K562 (cell line): ENCODE measurements around the gene ZNF292. TPM values are rescaled to one million over a fixed set of nuclear protein-coding genes. Genes with fewer than 3 reads are reported as not detected.

Source experiments
- ATAC-seq: fragments of 200-7000 bp; cut with Tn5 transposase; 3 replicates; pipeline ENCODE4 v1.9.1; 2020; ENCODE audit warnings: moderate library complexity
- BruUV-seq: library from RNA; stranded (reverse); fragments of 400-500 nt; replicated peaks from 2 replicates; lab custom pipeline; 2021; lab: Mats Ljungman, UMichigan
- CTCF ChIA-PET: fragments of 300-600 bp; formaldehyde crosslinking; extraction: SDS; loops from one replicate; lab custom pipeline; 2021; ENCODE audit warnings: low intra/inter-chr PET ratio; lab: Yijun Ruan, JAX
- POLR2A ChIA-PET: fragments of 300-600, 350-650 bp; sonication (Branson Sonifier 250); formaldehyde crosslinking; extraction: SDS; loops from one replicate; lab custom pipeline; 2021; ENCODE audit warnings: antibody characterized with exemption, inconsistent platforms; lab: Yijun Ruan, JAX
- DNase-seq, 4 experiments: peaks; one replicate each; pipeline versions ENCODE4 v3.0.0 to v3.0.0-alpha.2; 2011 to 2018; ENCODE audit warnings: low spot score in 3 of 4, mixed read lengths in 3 of 4; ENCODE audit errors: extremely low read depth in 1 of 4
- FAIRE-seq: peaks from 2 replicates; lab custom pipeline; 2011; peaks lifted over from hg19 to GRCh38; lab: Jason Lieb, UNC
- H2AFZ ChIP-seq: 2 replicates; pipeline ENCODE4 v1.6.0; 2011; ENCODE audit warnings: low read depth, low read length, control low read depth, inconsistent platforms
- H3K27ac ChIP-seq: fragments of 200-600 bp; 3 replicates; pipeline ENCODE4 v1.8.0; 2011; ENCODE audit warnings: low read depth, mild to moderate bottlenecking, control low read depth, inconsistent platforms, low read length, moderate library complexity, mixed read lengths; ENCODE audit errors: extremely low read depth
- H3K27me3 ChIP-seq, 2 experiments: fragments of 300-600 bp in 1 of 2; 2 replicates in 1 of 2; 3 replicates in 1 of 2; pipeline versions ENCODE4 v1.6.0 to v1.8.0; 2011; ENCODE audit warnings: inconsistent platforms in 2 of 2, low read length in 2 of 2, mild to moderate bottlenecking in 1 of 2, mixed read lengths in 1 of 2, moderate library complexity in 1 of 2; ENCODE audit not compliant: control insufficient read depth in 2 of 2, insufficient read depth in 2 of 2
- H3K36me3 ChIP-seq: fragments of 300-600 bp; 3 replicates; pipeline ENCODE4 v1.8.0; 2011; ENCODE audit warnings: mild to moderate bottlenecking, low read length, inconsistent platforms; ENCODE audit not compliant: control insufficient read depth, insufficient read depth
- H3K4me1 ChIP-seq, 2 experiments: fragments of 200-600 bp in 1 of 2; replicated peaks in 1 of 2; 2 replicates in 1 of 2; 3 replicates in 1 of 2; pipeline versions ENCODE4 v1.5.1 to v1.8.0; 2011; ENCODE audit warnings: inconsistent platforms in 2 of 2, low read length in 2 of 2, mild to moderate bottlenecking in 1 of 2, mixed read lengths in 1 of 2, moderate library complexity in 1 of 2; ENCODE audit not compliant: control insufficient read depth in 2 of 2, insufficient read depth in 2 of 2
- H3K4me2 ChIP-seq: 2 replicates; pipeline ENCODE4 v1.6.1; 2011; ENCODE audit warnings: low read length, control low read depth, inconsistent platforms, mixed read lengths; ENCODE audit not compliant: insufficient read depth
- H3K4me3 ChIP-seq: fragments of 200-600 bp; sonication (generic), shearing (Covaris generic); 2 replicates; pipeline ENCODE4 v1.5.1; 2016; ENCODE audit warnings: control low read depth, inconsistent platforms
- H3K79me2 ChIP-seq: fragments of 200-600 bp; 3 replicates; pipeline ENCODE4 v1.8.0; 2011; ENCODE audit warnings: low read length, inconsistent platforms; ENCODE audit not compliant: control insufficient read depth, insufficient read depth
- H3K9ac ChIP-seq, 2 experiments: 2 replicates each; pipeline versions ENCODE4 v1.6.0 to v1.6.1; 2011; ENCODE audit warnings: low read depth in 2 of 2, low read length in 2 of 2, control low read depth in 1 of 2, inconsistent platforms in 1 of 2, mild to moderate bottlenecking in 1 of 2, mixed read lengths in 1 of 2; ENCODE audit not compliant: insufficient read depth in 1 of 2
- H3K9me1 ChIP-seq: one replicate; pipeline ENCODE4 v1.6.0; 2011; ENCODE audit warnings: inconsistent platforms, mild to moderate bottlenecking, low read length, moderate library complexity; ENCODE audit not compliant: control insufficient read depth, insufficient read depth
- H3K9me3 ChIP-seq: replicated peaks from 2 replicates; pipeline ENCODE4 v1.5.1; 2011; ENCODE audit warnings: low read depth, low read length, inconsistent platforms; ENCODE audit not compliant: control insufficient read depth, insufficient read depth
- H4K20me1 ChIP-seq: replicated peaks from 2 replicates; pipeline ENCODE4 v1.6.1; 2011; ENCODE audit warnings: low read length, inconsistent platforms, mixed read lengths; ENCODE audit not compliant: control insufficient read depth, insufficient read depth
- ASH1L ChIP-seq: fragments of 450-650 bp; IDR thresholded peaks from 2 replicates; pipeline ENCODE4 v1.6.1; 2018; ENCODE audit warnings: borderline replicate concordance, mild to moderate bottlenecking, low read depth; ENCODE audit not compliant: partially characterized antibody
- CBFA2T3 ChIP-seq: fragments of 450-650 bp; IDR thresholded peaks from 2 replicates; pipeline ENCODE4 v1.6.1; 2017
- NFYB ChIP-seq: IDR thresholded peaks from 2 replicates; pipeline ENCODE4 v1.6.1; 2011; ENCODE audit warnings: mild to moderate bottlenecking, moderate library complexity; ENCODE audit not compliant: insufficient read length; ENCODE audit errors: extremely low read depth
- RBM25 ChIP-seq: fragments of 200-400 bp; formaldehyde crosslinking; IDR thresholded peaks from 2 replicates; pipeline ENCODE4 v1.6.1; 2018; ENCODE audit warnings: low read length, low read depth, moderate library complexity; ENCODE audit not compliant: severe bottlenecking
- TSC22D4 ChIP-seq: fragments of 450-650 bp; IDR thresholded peaks from 2 replicates; pipeline ENCODE4 v1.6.1; 2016; ENCODE audit warnings: missing genetic modification characterization, missing biosample characterization, control low read depth
- ZNF699 ChIP-seq: fragments of 250-450 bp; sonication (Bioruptor Pico); IDR thresholded peaks from 2 replicates; pipeline ENCODE4 v1.8.0; 2021; ENCODE audit warnings: mild to moderate bottlenecking, moderate library complexity; ENCODE audit not compliant: insufficient replicate concordance
- in situ Hi-C: fragments of 300-500 bp; cut with MboI; formaldehyde crosslinking; loops from 4 replicates; pipeline ENCODE4 v1.15.0; 2018; ENCODE audit warnings: inconsistent platforms, mixed read lengths
- intact Hi-C: fragments of 100-400 bp; cut with micrococcal nuclease; formaldehyde crosslinking; loops from 2 replicates; pipeline ENCODE4 v1.14.2; 2022
- polyA plus RNA-seq, 8 experiments: library from polyadenylated mRNA; depleted of rRNA in 4 of 8; stranded (reverse) in 5 of 8; unstranded in 3 of 8; fragments of >200 nt; fragmentation: Nextera tagmentation in 2 of 8; fragmentation: Illumina TruSeq in 1 of 8; extraction: Ambion mirVana in 2 of 8; extraction: Trizol in 1 of 8; gene quantifications; 2 replicates each; pipeline versions ENCODE4 v1.2.1 to v1.2.3, GENCODE V29; 2011 to 2014; ENCODE audit warnings: inconsistent platforms in 1 of 8, missing spikeins in 1 of 8
- total RNA-seq, 7 experiments: library from RNA; depleted of rRNA in 6 of 7; stranded (reverse); fragments of >200 nt in 6 of 7; fragmentation: Illumina TruSeq in 2 of 7; extraction: Trizol in 2 of 7; gene quantifications; 2 replicates each; pipeline versions ENCODE4 v1.2.1 to v1.2.3, GENCODE V29; 2011 to 2021; ENCODE audit warnings: low replicate concordance in 1 of 7
- TF ChIP-seq, protein P1 (sequence below): fragments of 200-800 bp; sonication (Bioruptor generic); IDR thresholded peaks from 2 replicates; pipeline ENCODE4 v1.6.1; 2017; ENCODE audit warnings: missing genetic modification characterization, missing compliant biosample characterization
- TF ChIP-seq, protein P2 (sequence below): fragments of 150-350 bp; IDR thresholded peaks from 2 replicates; pipeline ENCODE4 v1.6.1; 2014; ENCODE audit warnings: low read depth, mild to moderate bottlenecking, low read length, borderline replicate concordance
- TF ChIP-seq, protein P3 (sequence below), 2 experiments: fragments of 450-650 bp; formaldehyde crosslinking in 1 of 2; IDR thresholded peaks; 2 replicates each; pipeline versions ENCODE4 v1.4.0 to v1.6.1; 2014 to 2020; ENCODE audit warnings: mild to moderate bottlenecking in 2 of 2, borderline replicate concordance in 1 of 2, low read depth in 1 of 2

Gene ZNF292
- total and polyA plus RNA-seq, 9 of the 15 experiments (the other 6 are each of a cell fraction or from before 2014, with no cell fraction given) = 4.4 to 17.1 (median 12.8) TPM

DNA sequence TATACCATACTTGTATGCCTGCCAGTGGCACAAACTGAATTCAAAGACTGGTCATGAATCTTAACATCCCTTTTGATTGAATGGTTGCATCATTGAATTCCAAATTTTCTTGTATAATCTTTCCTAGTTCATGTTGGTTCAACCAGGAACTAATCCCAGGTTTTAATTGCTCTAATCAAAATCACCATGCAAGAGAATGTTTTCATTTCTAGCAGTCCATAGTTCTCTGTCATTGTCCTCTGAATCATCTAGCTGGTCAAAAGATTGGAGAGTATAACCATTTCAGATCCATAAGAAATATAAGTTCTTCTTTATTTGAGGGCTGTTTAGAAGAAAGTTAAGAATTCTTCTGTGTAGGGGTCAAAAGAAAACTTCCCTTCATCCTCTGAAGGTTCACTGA lies 57.2 kb downstream of the ZNF292 start:
- BruUV-seq = no TSS peak
- Histone ChIP-seq H3K9ac (no peak overlapping the region), H3K4me2 (no peak overlapping the region), H3K9me3 (no peaks in the 10 kb centered on the region), H3K27me3 (no peaks in the 10 kb centered on the region), H3K4me3 (no peak overlapping the region), H3K4me1 (peaks cover 0 to 17% of the 10 kb centered on the region in 2 experiments; a peak in 2 of 5 replicates), H2AFZ (no peak overlapping the region), H4K20me1 (peaks cover 7% of the 10 kb centered on the region; the same call in 1 of the 2 replicates), H3K36me3 (peaks cover 24% of the 10 kb centered on the region; the same call in 2 of the 3 replicates), H3K9me1 (peaks cover 5% of the 10 kb centered on the region), H3K27ac (no peak overlapping the region), H3K79me2 (peaks cover 74% of the 10 kb centered on the region)
- FAIRE-seq (no peak), DNase-seq (no peak), ATAC-seq (no peak)
- in situ Hi-C loops = no loop called here
- intact Hi-C loops = no loop called here
- ChIA-PET CTCF (no interaction called here), POLR2A (interaction anchor here (0.7 kb wide), 1 partner anchor 12 kb away, joined by 4 read pairs; no protein-coding TSS in a partner anchor)
- TF ChIP-seq ASH1L = no peak
- no peak for TF ChIP-seq RBM25
- TF ChIP-seq ZNF699 (CRISPR knock-in tag) = no peak
- TF ChIP-seq NFYB = no peak
- TF ChIP-seq, protein P1, sequence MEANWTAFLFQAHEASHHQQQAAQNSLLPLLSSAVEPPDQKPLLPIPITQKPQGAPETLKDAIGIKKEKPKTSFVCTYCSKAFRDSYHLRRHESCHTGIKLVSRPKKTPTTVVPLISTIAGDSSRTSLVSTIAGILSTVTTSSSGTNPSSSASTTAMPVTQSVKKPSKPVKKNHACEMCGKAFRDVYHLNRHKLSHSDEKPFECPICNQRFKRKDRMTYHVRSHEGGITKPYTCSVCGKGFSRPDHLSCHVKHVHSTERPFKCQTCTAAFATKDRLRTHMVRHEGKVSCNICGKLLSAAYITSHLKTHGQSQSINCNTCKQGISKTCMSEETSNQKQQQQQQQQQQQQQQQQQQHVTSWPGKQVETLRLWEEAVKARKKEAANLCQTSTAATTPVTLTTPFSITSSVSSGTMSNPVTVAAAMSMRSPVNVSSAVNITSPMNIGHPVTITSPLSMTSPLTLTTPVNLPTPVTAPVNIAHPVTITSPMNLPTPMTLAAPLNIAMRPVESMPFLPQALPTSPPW (CRISPR knock-in tag) = no peak
- TF ChIP-seq, protein P2, sequence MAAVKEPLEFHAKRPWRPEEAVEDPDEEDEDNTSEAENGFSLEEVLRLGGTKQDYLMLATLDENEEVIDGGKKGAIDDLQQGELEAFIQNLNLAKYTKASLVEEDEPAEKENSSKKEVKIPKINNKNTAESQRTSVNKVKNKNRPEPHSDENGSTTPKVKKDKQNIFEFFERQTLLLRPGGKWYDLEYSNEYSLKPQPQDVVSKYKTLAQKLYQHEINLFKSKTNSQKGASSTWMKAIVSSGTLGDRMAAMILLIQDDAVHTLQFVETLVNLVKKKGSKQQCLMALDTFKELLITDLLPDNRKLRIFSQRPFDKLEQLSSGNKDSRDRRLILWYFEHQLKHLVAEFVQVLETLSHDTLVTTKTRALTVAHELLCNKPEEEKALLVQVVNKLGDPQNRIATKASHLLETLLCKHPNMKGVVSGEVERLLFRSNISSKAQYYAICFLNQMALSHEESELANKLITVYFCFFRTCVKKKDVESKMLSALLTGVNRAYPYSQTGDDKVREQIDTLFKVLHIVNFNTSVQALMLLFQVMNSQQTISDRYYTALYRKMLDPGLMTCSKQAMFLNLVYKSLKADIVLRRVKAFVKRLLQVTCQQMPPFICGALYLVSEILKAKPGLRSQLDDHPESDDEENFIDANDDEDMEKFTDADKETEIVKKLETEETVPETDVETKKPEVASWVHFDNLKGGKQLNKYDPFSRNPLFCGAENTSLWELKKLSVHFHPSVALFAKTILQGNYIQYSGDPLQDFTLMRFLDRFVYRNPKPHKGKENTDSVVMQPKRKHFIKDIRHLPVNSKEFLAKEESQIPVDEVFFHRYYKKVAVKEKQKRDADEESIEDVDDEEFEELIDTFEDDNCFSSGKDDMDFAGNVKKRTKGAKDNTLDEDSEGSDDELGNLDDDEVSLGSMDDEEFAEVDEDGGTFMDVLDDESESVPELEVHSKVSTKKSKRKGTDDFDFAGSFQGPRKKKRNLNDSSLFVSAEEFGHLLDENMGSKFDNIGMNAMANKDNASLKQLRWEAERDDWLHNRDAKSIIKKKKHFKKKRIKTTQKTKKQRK = no peak
- TF ChIP-seq, protein P3, sequence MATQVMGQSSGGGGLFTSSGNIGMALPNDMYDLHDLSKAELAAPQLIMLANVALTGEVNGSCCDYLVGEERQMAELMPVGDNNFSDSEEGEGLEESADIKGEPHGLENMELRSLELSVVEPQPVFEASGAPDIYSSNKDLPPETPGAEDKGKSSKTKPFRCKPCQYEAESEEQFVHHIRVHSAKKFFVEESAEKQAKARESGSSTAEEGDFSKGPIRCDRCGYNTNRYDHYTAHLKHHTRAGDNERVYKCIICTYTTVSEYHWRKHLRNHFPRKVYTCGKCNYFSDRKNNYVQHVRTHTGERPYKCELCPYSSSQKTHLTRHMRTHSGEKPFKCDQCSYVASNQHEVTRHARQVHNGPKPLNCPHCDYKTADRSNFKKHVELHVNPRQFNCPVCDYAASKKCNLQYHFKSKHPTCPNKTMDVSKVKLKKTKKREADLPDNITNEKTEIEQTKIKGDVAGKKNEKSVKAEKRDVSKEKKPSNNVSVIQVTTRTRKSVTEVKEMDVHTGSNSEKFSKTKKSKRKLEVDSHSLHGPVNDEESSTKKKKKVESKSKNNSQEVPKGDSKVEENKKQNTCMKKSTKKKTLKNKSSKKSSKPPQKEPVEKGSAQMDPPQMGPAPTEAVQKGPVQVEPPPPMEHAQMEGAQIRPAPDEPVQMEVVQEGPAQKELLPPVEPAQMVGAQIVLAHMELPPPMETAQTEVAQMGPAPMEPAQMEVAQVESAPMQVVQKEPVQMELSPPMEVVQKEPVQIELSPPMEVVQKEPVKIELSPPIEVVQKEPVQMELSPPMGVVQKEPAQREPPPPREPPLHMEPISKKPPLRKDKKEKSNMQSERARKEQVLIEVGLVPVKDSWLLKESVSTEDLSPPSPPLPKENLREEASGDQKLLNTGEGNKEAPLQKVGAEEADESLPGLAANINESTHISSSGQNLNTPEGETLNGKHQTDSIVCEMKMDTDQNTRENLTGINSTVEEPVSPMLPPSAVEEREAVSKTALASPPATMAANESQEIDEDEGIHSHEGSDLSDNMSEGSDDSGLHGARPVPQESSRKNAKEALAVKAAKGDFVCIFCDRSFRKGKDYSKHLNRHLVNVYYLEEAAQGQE (IDR thresholded peaks at IDR 0.05; ENCODE audit: borderline replicate concordance) = no peak
- TF ChIP-seq, protein P3 (CRISPR knock-in tag; IDR thresholded peaks at IDR 0.05; ENCODE audit: low read depth) = no peak
- TF ChIP-seq TSC22D4 (tag) = no peak
- TF ChIP-seq CBFA2T3 = no peak
